22Rv1 (cell line): ENCODE results near the gene TNRC6A.

ENCODE experiments used
- CTCF ChIP-seq: fragments of 450-650 bp; IDR thresholded peaks from 2 replicates; pipeline ENCODE4 v1.5.1; 2017; ENCODE audit warnings: mild to moderate bottlenecking
- ZFX ChIP-seq: fragments of 450-650 bp; IDR thresholded peaks from 2 replicates; pipeline ENCODE4 v1.6.1; 2017; ENCODE audit warnings: antibody characterized with exemption, borderline replicate concordance

GRCh38 chr16:24759006-24759405 lies 29.6 kb downstream of the TNRC6A start:
- TF ChIP-seq CTCF (no peak), ZFX (no peak)
